H1 (cell line): Measurements from ENCODE around the gene RND3. TPM values are rescaled to one million over a fixed set of nuclear protein-coding genes. Genes with fewer than 3 reads are reported as not detected.

Experiments used
- ASH2L ChIP-seq: fragments of 200-600, 300-600 bp; sonication (generic); IDR thresholded peaks from one replicate; pipeline ENCODE4 v1.7.1; 2017; ENCODE audit warnings: low read length
- CHD7 ChIP-seq: fragments of 300-600 bp; sonication (generic); IDR thresholded peaks from 2 replicates; pipeline ENCODE4 v1.7.1; 2012; ENCODE audit warnings: low read length, moderate library complexity, mild to moderate bottlenecking, inconsistent platforms; ENCODE audit not compliant: insufficient replicate concordance
- EGR1 ChIP-seq: IDR thresholded peaks from 2 replicates; pipeline ENCODE4 v1.6.1; 2011; ENCODE audit warnings: low read depth, low read length, borderline replicate concordance
- POLR2AphosphoS5 ChIP-seq: IDR thresholded peaks from 2 replicates; pipeline ENCODE4 v1.6.1; 2011; ENCODE audit warnings: low read depth, low read length
- RBBP5 ChIP-seq: IDR thresholded peaks from 2 replicates; pipeline ENCODE4 v1.7.1; 2012; ENCODE audit warnings: low read depth, mild to moderate bottlenecking, inconsistent platforms, low read length, moderate library complexity, borderline replicate concordance
- RNF2 ChIP-seq: fragments of 200-900, 300-1000 bp; sonication (generic); IDR thresholded peaks from 2 replicates; pipeline ENCODE4 v1.7.1; 2016; ENCODE audit warnings: borderline replicate concordance, low read depth, mild to moderate bottlenecking, antibody characterized with exemption, low read length; ENCODE audit not compliant: poor library complexity, severe bottlenecking; ENCODE audit errors: missing control alignments
- RXRA ChIP-seq: IDR thresholded peaks from 2 replicates; pipeline ENCODE4 v1.6.1; 2011; ENCODE audit warnings: low read depth, mild to moderate bottlenecking, low read length, moderate library complexity; ENCODE audit not compliant: insufficient read depth
- polyA plus RNA-seq, 7 experiments: library from polyadenylated mRNA; depleted of rRNA in 3 of 7; stranded (reverse) in 5 of 7; unstranded in 2 of 7; fragments of >200 nt in 5 of 7; fragments of 200-250 nt in 2 of 7; gene quantifications; 1 replicate in 5 of 7; 2 replicates in 1 of 7; 4 replicates in 1 of 7; pipeline versions ENCODE4 v1.2.1 to v1.2.3, GENCODE V29; 2011 to 2013; ENCODE audit warnings: missing spikeins in 2 of 7, mixed read lengths in 2 of 7
- total RNA-seq: library from RNA; stranded (reverse); fragmentation: NEBNext Ultra II Directional; extraction: Animal tissue kit (Norgen Biotek cat#: 25700); gene quantifications from 2 replicates; pipeline ENCODE4 v1.2.1, GENCODE V29; 2021

The RND3 gene
- total and polyA plus RNA-seq, 2 of the 8 experiments (the other 6 are each of a cell fraction or from before 2014, with no cell fraction given): 12.2 to 25.6 TPM

DNA sequence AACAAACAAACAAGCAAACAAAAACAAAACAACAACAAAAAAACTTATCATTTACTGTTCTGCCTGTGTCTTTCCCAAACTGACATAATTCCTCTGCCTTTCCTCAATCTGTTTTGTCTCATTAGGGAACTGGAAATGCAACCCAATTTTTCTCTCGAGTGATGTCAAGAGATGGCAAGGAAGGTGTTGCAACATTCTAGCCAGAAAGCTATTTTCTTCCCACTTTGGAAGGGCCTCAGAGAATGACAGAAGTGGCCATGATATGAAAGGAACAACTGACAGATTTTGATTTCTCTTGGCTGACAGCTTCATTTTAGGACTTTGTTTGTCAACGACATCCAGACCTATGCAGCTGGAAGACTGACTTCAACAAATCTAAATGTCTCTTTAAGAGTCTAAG lies 24.7 kb downstream of the RND3 start (continued):
- TF ChIP-seq RBBP5: no peak
- TF ChIP-seq POLR2AphosphoS5: no peak
- no peak for TF ChIP-seq RNF2
- no peak for TF ChIP-seq ASH2L
- TF ChIP-seq CHD7: no peak
- TF ChIP-seq EGR1: no peak
- no peak for TF ChIP-seq RXRA
